Glomerular visceral epithelial cell (primary cell): ENCODE measurements around the gene PNMA6E.

Experiments
- DNase-seq: peaks from one replicate; pipeline ENCODE4 v3.0.0-alpha.2; 2016; ENCODE audit errors: extremely low spot score

The PNMA6E gene

GRCh38 chrX:153352858-153353257, 48.3 kb downstream of the PNMA6E start:
- DNase-seq = no peak

- DNase-seq = no peak
These were observed 49.2 kb downstream of the PNMA6E start for GRCh38 chrX:153351981-153352380.

- DNase-seq = no peak
These were observed 51.2 kb downstream of the PNMA6E start for GRCh38 chrX:153349952-153350351.

- DNase-seq = no peak
These were observed 52.7 kb downstream of the PNMA6E start for GRCh38 chrX:153348421-153348820.

GRCh38 chrX:153347530-153347929, 53.6 kb downstream of the PNMA6E start:
- DNase-seq = no peak
